Activated T-cell treated with anti-CD3 and anti-CD28 coated beads for 24 hours (primary cell): ENCODE measurements around the gene ARHGEF3.

Experiments
- DNase-seq: peaks from one replicate; pipeline ENCODE4 v3.0.0-alpha.2; 2020; ENCODE audit warnings: low read depth

ARHGEF3 gene

DNA sequence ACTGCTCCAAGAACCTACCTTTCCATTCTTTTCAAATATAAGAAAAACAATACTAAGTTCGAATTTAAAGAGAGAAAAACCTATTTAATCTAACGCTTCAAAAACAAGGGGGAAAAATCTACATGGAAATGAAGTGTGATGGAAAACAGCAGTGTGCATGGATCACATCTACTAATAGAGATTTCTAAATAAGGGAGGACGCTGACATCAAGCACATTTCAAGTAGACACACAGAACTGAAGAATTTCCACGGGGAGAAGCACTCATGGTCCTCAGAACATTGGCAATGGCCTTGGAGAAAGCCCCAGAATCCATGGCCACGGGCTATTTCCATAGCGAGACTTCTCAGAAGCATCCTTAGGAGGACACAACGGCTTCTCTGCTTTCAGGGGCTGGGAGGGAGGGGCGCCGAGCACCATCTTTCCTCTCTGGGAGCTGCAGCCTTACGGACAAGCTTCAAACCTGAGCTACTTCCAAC lies 119.7 kb downstream of the ARHGEF3 start:
- no peak for DNase-seq

- DNase-seq, result no peak
These were observed 121.6 kb downstream of the ARHGEF3 start for GRCh38 chr3:56680054-56680580.
